Activated CD8-positive, alpha-beta memory T cell treated with anti-CD3 and anti-CD28 coated beads for 4 hours (primary cell): Measurements from ENCODE around the gene GPR37L1.

Experiments
- DNase-seq, 2 donors: peaks; one replicate each; pipeline ENCODE4 v3.0.0-alpha.2; 2020; ENCODE audit warnings: low read depth in 2 of 2

Gene GPR37L1, protein sequence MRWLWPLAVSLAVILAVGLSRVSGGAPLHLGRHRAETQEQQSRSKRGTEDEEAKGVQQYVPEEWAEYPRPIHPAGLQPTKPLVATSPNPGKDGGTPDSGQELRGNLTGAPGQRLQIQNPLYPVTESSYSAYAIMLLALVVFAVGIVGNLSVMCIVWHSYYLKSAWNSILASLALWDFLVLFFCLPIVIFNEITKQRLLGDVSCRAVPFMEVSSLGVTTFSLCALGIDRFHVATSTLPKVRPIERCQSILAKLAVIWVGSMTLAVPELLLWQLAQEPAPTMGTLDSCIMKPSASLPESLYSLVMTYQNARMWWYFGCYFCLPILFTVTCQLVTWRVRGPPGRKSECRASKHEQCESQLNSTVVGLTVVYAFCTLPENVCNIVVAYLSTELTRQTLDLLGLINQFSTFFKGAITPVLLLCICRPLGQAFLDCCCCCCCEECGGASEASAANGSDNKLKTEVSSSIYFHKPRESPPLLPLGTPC

DNA sequence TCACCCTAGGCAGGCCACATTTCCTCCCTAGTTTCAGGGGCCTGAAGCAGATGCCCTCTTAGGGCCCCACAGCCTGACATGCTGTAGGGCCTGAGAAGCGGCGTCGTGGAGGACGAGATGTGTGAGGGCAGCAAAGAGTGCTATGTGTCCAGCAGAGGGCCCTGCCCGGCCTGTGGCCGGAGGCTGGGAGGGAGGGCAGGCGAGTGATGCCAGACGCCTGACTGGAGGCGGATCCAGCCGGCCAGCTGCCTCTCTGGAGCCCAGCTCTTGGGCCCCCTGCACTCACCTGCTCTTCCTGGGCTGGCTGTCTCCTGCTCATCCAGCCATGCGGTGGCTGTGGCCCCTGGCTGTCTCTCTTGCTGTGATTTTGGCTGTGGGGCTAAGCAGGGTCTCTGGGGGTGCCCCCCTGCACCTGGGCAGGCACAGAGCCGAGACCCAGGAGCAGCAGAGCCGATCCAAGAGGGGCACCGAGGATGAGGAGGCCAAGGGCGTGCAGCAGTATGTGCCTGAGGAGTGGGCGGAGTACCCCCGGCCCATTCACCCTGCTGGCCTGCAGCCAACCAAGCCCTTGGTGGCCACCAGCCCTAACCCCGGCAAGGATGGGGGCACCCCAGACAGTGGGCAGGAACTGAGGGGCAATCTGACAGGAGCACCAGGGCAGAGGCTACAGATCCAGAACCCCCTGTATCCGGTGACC, at the start of gene GPR37L1:
TSS of gene GPR37L1 (plus strand) at position 279 of the 697 bp plus-strand sequence. CDS start at position 326, 47 bp downstream.
- no peak for DNase-seq

DNA sequence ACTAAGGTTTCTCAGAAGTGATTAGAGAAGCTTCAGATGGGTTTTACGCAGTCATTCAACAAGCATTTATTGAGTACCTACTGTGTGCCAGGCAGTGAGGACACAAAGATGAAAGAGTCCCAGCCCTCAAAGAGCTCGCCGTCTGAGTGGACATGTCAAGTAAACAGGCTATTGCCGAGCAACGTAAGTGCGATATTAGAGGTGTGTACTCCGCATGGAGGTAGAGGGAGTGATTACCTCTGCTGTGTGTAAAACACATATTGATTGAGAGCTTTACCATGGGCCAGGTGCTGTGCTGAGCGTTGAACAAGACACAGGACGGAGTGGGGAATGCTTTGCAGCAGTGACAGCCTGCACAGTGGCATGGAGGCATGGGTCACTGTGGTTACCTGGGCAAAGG, 49.5 kb upstream of the GPR37L1 start:
- no peak for DNase-seq

DNA sequence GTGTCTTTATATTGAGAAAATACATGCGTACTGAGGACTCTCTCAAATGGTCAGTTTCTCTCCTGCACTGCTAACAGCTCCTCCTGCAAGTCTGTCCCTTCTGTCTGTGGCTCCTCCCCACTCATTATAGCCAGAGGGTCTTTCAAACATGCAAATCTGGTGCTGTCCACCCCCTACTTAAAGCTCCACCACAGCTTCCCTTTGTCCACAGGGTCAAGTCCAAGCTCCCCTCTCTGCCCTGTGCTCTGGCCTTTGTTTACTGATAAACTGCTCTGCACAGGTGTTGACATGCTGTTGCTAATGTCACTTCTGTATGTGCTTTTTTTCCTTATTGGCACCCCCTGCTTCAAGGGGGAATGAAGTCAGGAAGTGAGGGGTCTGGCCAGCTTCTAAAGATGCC, 47.7 kb upstream of the GPR37L1 start:
- no peak for DNase-seq

- no peak for DNase-seq
Measured at GRCh38 chr1:202075389-202075788, 47.3 kb upstream of the GPR37L1 start.

DNA sequence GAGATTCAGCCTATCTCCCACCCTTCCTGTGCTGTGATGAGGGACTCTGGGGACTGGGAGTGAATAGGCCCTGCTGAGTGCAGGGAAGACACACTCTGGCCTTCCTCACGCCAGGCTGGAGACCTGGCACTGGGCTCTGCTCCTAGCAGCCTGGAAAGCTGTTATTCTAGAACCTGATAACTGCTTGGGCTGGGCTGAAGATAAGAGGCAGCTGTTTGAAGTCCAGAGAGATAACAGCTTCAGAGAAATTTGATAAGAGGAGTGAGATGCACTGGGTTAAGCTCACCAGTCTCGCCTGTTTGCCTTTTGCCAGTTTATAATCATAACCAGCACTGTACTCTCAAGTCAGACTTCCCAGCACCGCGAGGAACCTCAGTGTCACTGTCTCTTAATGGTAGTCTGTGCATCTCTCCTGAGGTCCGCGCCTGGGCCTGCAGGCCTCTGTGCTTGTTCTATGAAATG, 46.6 kb upstream of the GPR37L1 start:
- no peak for DNase-seq

DNA sequence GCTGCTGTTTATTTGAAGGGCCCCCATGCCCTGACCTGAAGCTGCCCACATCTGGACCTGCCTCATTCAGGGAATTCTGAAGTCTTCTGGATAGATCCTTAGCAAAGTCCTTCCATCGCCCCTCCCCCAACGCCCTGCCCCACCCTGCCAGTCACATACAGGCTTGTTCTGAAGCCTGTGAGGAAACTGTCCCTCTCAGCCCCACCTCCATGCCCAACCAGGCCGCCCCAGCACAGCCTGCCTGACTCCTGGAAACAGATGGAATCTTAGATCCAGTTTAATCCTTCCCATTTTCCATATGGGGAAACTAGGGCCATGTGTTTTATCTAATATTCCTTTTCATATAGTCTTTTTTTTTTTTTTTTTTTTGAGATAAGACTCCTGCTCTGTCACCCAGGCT, 44.5 kb upstream of the GPR37L1 start:
- DNase-seq = no peak

DNA sequence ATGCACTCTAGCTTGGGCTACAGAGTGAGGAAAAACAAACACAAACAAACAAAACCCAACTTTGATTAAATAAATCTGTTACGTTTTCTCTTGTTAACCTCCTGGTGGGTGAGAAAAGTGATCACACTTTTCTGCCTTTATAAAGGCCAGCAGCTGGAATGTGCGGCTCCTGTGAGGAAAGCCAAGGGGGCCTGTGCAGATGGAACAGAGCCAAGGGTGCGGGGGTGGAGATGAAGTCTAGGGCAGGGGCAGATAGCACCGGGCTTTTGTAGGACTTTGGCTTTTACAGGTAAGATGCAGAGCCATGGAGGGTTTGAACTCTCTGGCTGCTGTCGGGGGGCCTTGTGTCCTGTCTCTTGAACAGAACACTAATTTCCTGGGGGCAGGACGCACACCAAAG, 40.7 kb upstream of the GPR37L1 start:
- no peak for DNase-seq

DNA sequence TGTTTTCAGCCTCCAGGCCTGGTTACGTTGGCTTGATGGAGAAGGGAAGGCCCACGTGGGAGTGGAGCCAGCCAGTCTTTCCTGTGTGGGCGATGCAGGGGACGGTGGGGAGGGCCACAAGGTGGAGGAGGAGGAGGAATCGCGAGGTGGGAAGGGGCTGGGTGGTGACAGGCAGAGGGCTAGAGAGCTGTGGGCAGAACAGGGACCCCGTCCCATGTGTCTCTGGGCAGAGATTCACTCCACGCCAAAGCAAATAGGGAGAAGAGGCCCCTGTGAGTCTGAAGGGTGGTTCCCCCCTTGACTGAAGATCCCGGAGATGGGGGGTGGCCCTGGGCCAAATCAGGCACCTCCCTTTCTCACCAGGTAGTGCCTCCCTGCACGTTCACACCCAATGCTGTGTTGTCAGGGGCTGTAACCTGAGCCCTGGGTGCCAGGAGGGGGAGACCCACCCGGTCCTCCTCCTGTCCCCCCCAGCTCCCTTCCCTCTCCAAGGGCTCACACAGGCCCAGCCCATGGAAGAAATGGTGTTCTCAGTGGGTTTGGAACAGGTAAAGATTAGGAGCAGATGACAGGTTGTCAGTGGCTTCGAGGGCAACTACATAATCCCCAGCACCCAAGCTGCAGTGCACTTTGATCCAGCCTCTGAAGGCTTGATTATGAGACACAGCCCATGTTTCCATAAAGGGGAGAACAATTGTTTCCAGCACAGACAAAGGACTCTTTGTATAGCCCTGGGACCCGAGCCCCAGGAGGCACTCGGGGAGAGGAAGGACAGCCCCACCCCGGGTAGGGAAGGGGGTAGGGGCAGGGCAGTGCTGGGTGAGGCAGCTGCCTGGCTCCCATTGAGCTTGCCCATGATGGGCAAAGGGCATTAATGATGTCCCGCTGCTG, 37.7 kb upstream of the GPR37L1 start:
- no peak for DNase-seq

DNA sequence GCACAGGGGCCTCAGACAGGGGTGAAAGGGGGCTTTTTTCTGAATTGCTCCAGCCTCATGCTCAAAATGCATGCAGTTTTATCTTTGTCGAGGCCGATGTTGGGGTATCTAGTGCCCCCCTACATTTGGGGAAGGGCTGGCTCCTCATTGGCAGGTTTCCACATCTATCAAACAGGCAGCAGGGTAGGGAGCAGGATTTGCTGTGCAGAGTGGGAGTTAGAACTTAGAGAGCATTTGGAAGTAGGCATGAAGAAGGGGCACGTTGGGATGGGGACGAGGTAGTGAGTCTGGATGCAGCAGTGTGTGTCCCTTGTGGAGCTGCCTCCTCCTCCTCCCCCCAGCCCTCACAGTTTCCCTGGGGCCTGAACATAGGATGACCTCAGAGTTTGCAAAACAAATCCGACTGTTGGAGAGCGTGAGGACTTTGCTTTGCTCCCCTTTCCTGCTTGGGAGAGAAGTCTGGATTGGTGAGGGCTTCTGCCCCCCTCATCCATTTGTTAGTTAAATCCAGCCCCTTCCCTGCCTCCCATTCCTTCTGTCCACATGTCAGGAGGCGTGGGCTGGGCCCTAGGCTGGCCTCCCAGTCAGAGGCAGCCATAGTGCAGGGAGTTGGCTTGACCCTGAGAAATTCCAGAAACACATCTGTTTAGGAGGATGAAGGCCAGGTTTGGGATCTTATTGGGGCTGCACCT, 36.9 kb upstream of the GPR37L1 start:
- DNase-seq = no peak

DNA sequence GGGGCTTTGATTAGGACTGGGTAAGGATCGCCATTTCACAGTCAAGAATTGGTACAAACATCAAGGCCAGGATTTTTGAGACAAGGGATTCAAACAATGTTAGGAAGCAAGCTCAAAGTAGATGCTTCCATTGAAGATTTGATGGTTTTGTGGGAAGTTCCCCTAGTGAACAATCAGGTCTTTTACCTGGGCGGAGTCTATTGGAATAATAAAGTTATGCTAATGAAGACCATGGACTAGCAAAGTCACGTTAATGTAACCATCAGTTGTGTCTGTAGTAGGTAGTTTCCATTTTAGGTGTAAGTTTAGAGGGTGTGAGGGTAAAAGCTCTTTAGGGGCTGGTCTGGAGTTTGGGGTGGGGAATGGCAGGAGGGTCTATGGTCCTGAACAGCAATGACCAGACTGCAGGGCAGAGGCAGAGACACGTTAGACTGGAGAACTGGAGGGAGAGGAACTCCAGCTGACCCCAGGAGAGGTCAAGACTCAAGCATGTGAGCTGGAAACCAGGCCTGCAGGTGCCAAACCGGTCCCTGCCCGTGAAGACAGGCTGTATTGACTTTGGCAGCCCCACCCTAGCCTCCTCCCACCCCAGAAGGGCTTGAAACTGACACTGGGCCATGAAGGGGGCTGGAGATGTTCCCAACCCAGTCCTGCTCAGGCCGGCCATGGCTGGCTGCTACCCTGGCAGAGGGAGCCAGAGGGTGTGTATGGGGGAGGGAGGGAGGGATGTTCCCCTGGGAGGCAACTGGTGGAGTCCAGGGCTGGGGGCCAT, 36.0 kb upstream of the GPR37L1 start:
- no peak for DNase-seq

DNA sequence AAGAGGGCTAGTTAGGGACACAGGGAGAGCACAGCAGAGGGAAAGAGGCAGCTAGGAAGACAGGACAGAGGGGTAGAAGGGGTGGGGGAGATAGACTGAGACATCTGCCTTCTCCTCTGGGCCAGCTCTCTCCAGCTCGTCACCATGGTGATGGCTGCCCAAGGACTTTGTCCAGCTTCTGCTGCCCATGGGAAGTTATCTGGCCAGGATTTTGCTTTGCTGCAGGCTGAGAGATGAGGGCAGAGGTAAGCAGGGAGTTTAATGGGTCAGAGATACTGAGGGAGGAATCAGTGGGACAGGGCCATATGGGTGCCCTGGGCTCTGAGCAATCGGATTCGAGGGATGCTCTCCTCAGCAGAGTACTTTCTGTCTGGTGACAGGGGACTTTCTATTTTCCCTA, 34.5 kb upstream of the GPR37L1 start:
- DNase-seq = no peak

DNA sequence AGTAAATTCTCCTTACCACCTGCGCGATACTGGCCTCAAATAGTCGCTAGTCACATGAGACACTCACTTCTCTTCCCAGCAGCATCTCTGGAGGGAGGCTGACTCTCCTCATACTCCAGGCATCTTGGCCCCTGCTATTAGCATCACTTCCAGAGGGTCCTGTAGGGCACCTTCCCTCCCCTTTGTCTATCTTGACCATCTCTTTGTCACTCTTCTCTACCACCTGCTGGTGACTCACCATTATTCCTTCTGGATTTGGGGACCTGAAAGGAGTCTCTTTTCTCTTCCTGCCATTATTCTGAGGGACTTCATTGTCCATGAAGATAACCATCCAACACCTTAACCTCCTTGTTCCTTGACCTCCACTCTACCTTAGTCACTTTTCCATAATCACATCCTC, 31.7 kb upstream of the GPR37L1 start:
- DNase-seq = no peak

GRCh38 chr1:202093858-202094257, 28.9 kb upstream of the GPR37L1 start:
- DNase-seq = no peak

DNA sequence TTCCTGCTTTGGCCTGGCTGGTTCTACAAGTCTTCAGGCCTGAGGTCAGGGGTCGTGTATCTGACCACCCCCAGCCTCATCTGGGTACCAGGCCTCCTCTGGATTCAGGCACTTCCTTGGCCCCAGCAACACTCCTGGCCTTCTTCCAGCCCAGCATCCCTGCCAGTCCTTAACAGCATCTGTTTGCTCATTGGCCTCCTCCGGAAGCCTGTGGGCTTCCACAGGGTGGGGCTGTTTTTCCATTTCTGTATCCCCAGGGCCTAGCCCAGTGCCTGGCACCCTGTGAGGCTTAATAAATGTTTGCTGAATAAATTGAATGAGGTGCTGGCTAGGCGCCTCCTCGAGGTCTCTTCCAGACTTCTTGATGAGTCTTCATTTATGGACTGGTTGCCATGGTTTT, 21.5 kb upstream of the GPR37L1 start:
- DNase-seq = no peak

DNA sequence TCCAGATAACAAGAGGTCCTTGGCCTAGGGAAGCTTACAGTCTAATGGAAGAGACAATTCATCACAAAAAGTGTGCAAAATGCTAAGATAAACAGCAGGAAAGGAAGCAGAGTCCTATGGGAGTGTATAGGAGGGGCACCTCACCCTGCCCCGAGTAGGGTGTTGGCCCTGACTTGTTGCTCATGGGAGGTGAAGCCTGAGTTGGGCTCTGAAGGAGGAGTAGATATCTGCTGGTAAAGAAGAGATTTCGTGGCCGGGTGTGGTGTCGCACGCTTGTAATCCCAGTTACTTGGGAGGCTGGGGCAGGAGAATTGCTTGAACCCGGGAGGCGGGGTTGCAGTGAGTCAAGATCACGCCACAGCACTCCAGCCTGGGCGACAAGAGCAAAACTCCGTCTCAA, 18.6 kb upstream of the GPR37L1 start:
- no peak for DNase-seq

DNA sequence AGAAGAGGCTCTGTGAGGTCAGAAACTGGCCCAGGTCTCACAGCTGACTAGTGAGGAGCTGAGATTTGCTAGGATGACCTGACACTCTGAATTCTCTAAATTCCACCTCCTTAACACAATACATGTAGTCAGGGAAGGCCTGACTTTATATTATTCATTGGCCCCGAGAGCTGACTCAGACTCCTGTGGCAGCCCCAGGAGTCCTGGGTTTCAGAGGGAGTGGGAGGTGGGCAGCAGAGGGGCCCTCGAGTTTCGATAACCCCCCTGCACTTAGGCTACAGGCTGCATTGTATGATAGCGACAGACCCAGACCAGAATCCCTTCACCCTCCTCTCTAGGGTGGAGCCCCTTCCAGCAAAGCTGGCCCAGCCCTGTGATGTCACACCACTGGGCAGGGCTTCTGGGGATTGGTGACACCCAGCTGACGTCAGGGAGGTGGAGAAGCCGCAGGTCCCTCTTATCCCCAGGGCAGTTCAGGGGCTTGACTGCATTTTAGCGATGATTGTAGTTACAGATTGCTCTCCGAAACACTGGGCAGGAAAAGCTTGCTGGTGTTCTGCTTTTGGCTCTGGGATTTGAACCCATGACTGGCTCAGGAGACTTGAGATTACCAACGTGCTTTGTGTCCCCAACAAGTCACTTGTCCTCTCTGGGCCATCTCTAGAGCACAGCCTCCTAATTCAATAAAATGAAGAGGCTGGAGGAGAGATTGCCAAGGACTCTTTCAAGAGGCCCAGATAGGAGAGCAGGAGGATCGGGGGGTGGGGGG, 17.0 kb upstream of the GPR37L1 start:
- no peak for DNase-seq

DNA sequence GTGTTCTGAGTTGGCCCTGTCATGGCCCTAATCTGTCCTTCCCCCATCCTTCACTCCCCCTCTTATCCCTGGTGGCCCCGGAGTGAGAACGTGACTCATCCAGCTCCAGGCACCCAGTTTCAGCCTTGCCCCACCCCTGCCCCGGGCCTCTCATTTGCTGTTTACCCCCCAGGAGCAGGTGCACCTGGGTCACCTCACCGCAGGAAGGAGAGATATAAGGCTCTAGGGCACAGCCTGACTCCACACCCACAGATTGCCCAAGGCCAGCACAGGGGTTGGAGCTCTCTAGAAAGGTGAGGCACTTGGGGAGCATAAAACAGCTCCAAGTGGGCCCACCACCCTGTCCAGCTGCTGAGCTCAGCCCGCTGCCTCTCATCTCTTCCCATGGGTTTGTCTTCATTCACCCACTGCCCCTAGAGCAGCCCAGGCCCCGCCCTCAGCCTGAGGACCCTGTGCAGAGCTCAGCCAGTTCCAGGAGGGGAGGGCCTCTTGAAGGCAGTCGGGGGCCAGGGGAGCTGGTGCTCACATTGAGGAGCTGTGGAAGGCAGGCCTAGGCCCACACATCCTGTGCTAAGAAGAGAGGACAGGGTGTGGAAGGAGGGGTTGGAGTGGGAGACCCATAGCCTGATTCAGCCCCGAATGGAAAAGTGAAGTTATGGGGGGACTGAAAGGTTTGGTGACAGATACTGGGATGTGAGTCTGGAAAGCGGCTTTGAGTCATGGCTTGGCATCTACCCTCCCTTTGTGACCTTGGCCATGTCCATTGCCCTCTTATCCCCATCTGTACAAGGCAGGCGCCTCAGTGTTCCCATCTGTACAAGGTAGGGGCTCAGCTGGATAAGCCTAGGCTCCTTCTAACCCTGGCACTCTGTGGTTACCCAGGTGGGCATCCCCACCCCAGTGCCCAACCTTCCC, 16.1 kb upstream of the GPR37L1 start:
- DNase-seq = no peak

GRCh38 chr1:202107321-202107761, 15.4 kb upstream of the GPR37L1 start:
- no peak for DNase-seq
